GM21717 (cell line): ENCODE measurements around the gene PLCD1.
"Not testable (repeated sequence)": the region's sequence is repeated elsewhere in the genome, so short reads cannot be mapped to it uniquely, and the experiment has no call there.

ENCODE experiments used
- ATAC-seq: cut with Tn5 transposase; IDR thresholded peaks from one replicate; pipeline ENCODE4 v1.9.1; 2021; ENCODE audit warnings: mild to moderate bottlenecking, moderate library complexity; ENCODE audit not compliant: unreplicated experiment

PLCD1 gene

GRCh38 chr3:38038447-38038911 is 9.0 kb upstream of the PLCD1 start:
- ATAC-seq = no peak

GRCh38 chr3:38036906-38037305 is 7.5 kb upstream of the PLCD1 start:
- no peak for ATAC-seq

- no peak for ATAC-seq
Observed at GRCh38 chr3:38036286-38036685, 6.8 kb upstream of the PLCD1 start.

GRCh38 chr3:38034335-38034734 is 4.9 kb upstream of the PLCD1 start:
- ATAC-seq = not testable (repeated sequence)

GRCh38 chr3:38033586-38033985 is 4.1 kb upstream of the PLCD1 start:
- ATAC-seq = not testable (repeated sequence)

GRCh38 chr3:38032328-38032865 is 3.0 kb upstream of the PLCD1 start:
- ATAC-seq = no peak

GRCh38 chr3:38031022-38031994 is 1.9 kb upstream of the PLCD1 start:
- ATAC-seq = no peak

GRCh38 chr3:38030126-38031021 is 932 bp upstream of the PLCD1 start:
- ATAC-seq = no peak

GRCh38 chr3:38028621-38029361 is 651 bp downstream of the PLCD1 start:
- no peak for ATAC-seq

- ATAC-seq = no peak
Observed at GRCh38 chr3:38027466-38028465, 1.7 kb downstream of the PLCD1 start.

- no peak for ATAC-seq
Observed at GRCh38 chr3:38026856-38027255, 2.6 kb downstream of the PLCD1 start.

GRCh38 chr3:38022896-38023709 is 6.3 kb downstream of the PLCD1 start:
- ATAC-seq = no peak

GRCh38 chr3:38022301-38022700 is 7.1 kb downstream of the PLCD1 start:
- ATAC-seq = no peak

- no peak for ATAC-seq
Observed at GRCh38 chr3:38021196-38021595, 8.2 kb downstream of the PLCD1 start.

- ATAC-seq = no peak
Observed at GRCh38 chr3:38020342-38020726, 9.1 kb downstream of the PLCD1 start.

- no peak for ATAC-seq
Observed at GRCh38 chr3:38019658-38020341, 9.6 kb downstream of the PLCD1 start.

- ATAC-seq = no peak
Observed at GRCh38 chr3:38018296-38019266, 10.9 kb downstream of the PLCD1 start.
